ENCODE measurements around the gene CLCN7.

Gene CLCN7

GRCh38 chr16:1468426-1468810, 6.4 kb downstream of the CLCN7 start:
- no peak for TF ChIP-seq ZNF274 (IDR thresholded peaks at IDR 0.05; ENCODE audit: low read depth, low read length)
- H3K4me3 ChIP-seq (ENCODE audit: low read length): no peak overlapping the region

- H3K4me3 ChIP-seq (ENCODE audit: low read length): no peak overlapping the region
- no peak for TF ChIP-seq ZNF274 (IDR thresholded peaks at IDR 0.05; ENCODE audit: low read depth, low read length)
These were observed 7.8 kb downstream of the CLCN7 start for GRCh38 chr16:1466968-1467521.

GRCh38 chr16:1466054-1466453, 8.8 kb downstream of the CLCN7 start:
- no peak overlapping the region for H3K4me3 ChIP-seq (ENCODE audit: low read length)
- TF ChIP-seq ZNF274 (IDR thresholded peaks at IDR 0.05; ENCODE audit: low read depth, low read length): no peak

DNA sequence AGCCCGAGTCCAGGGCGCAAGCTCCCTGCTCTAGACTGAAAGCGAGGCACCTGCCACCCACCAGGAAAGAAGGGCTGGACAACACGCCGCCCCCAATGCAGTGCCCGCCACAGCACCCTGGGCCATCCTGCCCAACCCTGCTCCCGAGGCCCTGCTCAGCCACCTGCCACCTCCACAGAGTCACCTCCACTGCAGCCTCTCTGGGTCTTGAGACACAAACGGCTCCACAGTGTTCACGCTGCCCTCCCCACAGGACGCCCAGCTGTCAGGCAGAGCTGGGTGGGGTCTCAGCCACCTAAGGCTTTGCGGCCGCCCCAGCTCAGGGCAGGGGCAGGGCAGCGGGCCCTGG, 9.3 kb downstream of the CLCN7 start:
- no peak for TF ChIP-seq ZNF274 (IDR thresholded peaks at IDR 0.05; ENCODE audit: low read depth, low read length)
- no peak overlapping the region for H3K4me3 ChIP-seq (ENCODE audit: low read length)

- TF ChIP-seq ZNF274 (IDR thresholded peaks at IDR 0.05; ENCODE audit: low read depth, low read length): no peak
- no peak overlapping the region for H3K4me3 ChIP-seq (ENCODE audit: low read length)
These were observed 9.8 kb downstream of the CLCN7 start for GRCh38 chr16:1464894-1465566.

DNA sequence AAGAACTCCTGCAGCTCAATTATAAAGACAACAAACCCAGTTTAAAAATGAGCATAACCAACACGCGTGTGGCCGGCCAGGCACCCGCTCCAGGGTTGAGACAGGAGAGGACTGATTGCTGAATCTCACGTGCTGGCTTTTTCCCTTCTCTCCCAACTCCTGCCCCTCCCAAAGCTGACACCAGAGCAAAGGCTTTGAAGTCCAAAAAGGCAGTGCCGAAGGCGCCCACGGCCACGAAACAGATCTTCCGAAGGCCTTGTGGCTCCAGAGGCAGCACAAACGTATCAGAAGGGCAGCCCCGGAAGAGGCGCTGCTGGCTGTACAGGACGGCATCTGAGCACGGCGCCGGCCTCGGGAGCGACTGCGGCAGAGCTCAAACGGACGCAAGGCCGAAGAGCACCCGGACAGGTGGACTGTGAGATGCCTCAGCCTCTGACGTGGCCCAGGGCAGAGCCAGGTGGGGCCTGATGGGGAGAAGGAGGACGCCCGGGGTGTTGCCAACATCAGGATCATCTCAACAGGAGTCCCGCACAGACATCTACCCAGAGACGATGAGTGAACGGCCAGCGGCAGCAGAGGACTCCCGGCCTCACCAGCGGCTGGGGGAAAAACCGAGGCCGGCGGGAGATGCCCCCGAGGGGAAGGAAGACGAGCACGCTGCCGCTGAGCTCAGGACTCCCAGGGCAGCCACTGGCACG, 10.5 kb downstream of the CLCN7 start:
- no peak overlapping the region for H3K4me3 ChIP-seq (ENCODE audit: low read length)
- TF ChIP-seq ZNF274 (IDR thresholded peaks at IDR 0.05; ENCODE audit: low read depth, low read length): no peak

DNA sequence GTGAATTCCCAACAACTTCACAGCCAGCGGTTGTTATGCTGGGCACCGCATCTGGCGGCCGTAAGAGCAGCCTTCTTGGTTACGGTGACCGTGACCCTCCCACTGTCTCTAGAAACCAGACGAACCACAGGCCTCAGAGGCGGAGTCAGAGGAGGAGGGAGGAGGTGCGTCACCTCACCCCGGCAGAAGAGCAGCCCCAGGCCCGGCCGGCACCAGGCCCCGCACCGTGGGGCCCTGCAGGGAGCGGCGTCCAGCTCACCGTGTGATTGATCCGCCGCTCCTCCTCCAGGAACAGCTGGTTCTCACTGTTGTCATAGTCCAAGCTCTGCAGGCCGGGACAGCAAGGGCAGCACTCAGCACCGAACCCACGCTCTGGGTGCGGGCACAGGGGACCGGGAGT, 13.7 kb downstream of the CLCN7 start:
- TF ChIP-seq ZNF274 (IDR thresholded peaks at IDR 0.05; ENCODE audit: low read depth, low read length): no peak
- H3K4me3 ChIP-seq (ENCODE audit: low read length): no peak overlapping the region

GRCh38 chr16:1460602-1461138, 14.2 kb downstream of the CLCN7 start:
- no peak overlapping the region for H3K4me3 ChIP-seq (ENCODE audit: low read length)
- TF ChIP-seq ZNF274 (IDR thresholded peaks at IDR 0.05; ENCODE audit: low read depth, low read length): no peak

DNA sequence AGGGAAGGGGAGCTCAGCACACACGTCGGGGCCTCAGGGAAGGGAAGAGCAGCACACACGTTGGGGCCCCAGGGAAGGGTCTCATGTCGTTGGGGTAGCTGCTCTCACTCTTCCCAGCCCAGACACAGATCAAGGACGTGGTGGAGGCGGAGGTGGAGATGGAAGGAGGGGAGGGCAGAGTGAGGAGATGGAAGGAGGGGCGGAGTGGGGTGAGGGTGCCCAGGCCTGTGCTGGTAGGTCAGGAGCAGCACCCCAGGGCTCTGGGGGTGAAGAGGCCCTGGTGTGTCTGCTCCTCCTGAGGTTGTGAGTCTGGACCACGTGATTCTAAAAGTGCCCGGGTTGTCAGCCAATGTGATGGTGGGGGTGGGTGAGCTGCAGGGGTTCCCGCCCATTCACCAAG, 14.9 kb downstream of the CLCN7 start:
- TF ChIP-seq ZNF274 (IDR thresholded peaks at IDR 0.05; ENCODE audit: low read depth, low read length): no peak
- no peak overlapping the region for H3K4me3 ChIP-seq (ENCODE audit: low read length)

DNA sequence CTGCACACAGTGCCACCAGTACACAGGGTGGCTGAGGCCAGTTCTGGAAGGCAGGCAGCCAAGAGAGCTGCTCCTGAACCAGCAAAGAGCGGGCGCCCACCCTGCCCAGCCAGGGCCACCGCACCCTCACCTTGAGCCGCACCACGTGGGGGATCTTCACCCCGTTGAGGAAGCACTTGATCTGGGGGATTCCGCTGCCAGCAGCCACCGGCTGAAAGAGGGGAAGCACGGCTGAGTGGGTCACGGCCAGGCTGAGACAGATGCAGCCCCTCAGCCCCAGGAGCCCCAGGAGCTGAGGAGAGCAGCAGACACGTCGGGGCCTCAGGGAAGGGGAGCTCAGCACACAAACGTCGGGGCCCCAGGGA, 15.9 kb downstream of the CLCN7 start:
- no peak for TF ChIP-seq ZNF274 (IDR thresholded peaks at IDR 0.05; ENCODE audit: low read depth, low read length)

DNA sequence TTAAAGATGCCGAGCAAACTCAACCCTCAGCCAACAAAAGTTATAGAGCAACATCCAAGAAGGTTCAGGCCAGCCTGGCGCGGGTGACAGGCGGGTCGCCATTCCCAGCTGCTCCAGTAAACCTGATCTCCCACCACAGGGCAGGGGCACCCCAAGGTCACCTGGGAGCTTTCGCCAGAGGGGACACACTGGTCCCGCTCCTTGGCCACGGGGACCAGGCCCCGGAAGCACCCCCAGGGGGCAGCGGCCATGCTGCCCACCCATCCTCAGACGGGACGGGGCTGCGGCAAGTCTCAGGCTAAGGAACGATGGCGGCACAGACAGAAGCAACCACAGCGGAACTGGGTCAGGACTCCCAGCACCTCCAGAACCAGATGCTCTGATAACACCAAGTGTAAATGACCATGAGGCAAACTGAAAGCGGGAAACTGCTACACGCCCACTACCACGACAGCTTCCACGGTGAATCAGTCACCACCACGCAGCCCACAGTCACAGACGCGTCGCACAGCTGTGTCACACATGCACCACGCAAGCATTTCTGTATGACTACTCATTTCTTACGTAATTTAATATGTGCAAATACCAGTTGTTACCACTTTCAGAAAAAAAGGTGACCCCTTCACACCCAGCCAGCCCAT, 16.4 kb downstream of the CLCN7 start:
- TF ChIP-seq ZNF274 (IDR thresholded peaks at IDR 0.05; ENCODE audit: low read depth, low read length): no peak
- no peak overlapping the region for H3K4me3 ChIP-seq (ENCODE audit: low read length)

More for the DNA sequence above, 15.9 kb downstream of the CLCN7 start:
- no peak overlapping the region for H3K4me3 ChIP-seq (ENCODE audit: low read length)

GRCh38 chr16:1457489-1458245, 17.2 kb downstream of the CLCN7 start:
- no peak for TF ChIP-seq ZNF274 (IDR thresholded peaks at IDR 0.05; ENCODE audit: low read depth, low read length)
- H3K4me3 ChIP-seq (ENCODE audit: low read length): no peak overlapping the region

DNA sequence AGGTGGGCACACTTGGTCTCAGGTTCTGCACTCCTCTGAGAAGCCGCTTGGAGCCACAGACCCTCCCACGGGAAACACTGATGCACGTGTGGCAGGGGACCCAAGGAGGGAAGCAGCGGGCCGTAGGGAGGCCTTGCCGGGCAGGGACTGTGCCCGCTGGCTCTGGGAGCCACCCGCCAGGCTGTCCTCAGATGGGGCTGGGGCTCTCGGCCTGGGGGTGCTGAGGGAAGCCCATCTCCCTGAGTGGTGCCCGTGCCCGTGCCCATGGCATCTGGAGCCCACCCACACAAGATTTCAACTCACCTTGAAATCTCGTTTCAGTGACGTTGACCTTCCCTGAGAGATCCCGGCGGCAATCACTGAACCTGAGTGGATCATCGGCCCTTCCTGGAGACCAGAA, 17.9 kb downstream of the CLCN7 start:
- H3K4me3 ChIP-seq (ENCODE audit: low read length): no peak overlapping the region
- no peak for TF ChIP-seq ZNF274 (IDR thresholded peaks at IDR 0.05; ENCODE audit: low read depth, low read length)
